Right lobe of liver (tissue), 6 donors: ENCODE data around the gene MAS1. TPM values are rescaled to one million over a fixed set of nuclear protein-coding genes. Genes with fewer than 3 reads are reported as not detected.

Source experiments
- ATAC-seq, 4 donors: fragments of 200-7000 bp; cut with Tn5 transposase; one replicate each; pipeline ENCODE4 v1.9.1; 2020; ENCODE audit warnings: mild to moderate bottlenecking in 4 of 4, moderate library complexity in 4 of 4
- DNase-seq, 3 donors: peaks; one replicate each; pipeline ENCODE4 v3.0.0-alpha.2; 2020
- H3K27ac ChIP-seq, 3 donors: fragments of 200-600 bp; one replicate each; pipeline ENCODE4 v1.8.0; 2022
- H3K27me3 ChIP-seq, 2 donors: fragments of 200-600 bp; one replicate each; pipeline ENCODE4 v1.8.0; 2022
- H3K36me3 ChIP-seq, 4 donors: fragments of 200-600 bp; sonication (generic) in 1 of 4; one replicate each; pipeline versions ENCODE4 v1.5.1 to v1.8.0; 2017 to 2022; ENCODE audit warnings: control low read depth in 1 of 4
- H3K4me1 ChIP-seq, 4 donors: fragments of 200-600 bp; sonication (generic) in 1 of 4; one replicate each; pipeline versions ENCODE4 v1.5.1 to v1.8.0; 2017 to 2022; ENCODE audit warnings: control low read depth in 1 of 4
- H3K4me3 ChIP-seq, 3 donors: fragments of 200-600 bp; one replicate each; pipeline ENCODE4 v1.8.0; 2022
- H3K9me3 ChIP-seq, 4 donors: fragments of 200-600 bp; sonication (generic) in 1 of 4; one replicate each; pipeline versions ENCODE4 v1.5.1 to v1.8.0; 2017 to 2022; ENCODE audit warnings: control low read depth in 1 of 4
- POLR2A ChIP-seq: fragments of 450-650 bp; IDR thresholded peaks from one replicate; pipeline ENCODE4 v1.6.1; 2017; ENCODE audit warnings: antibody characterized with exemption, mild to moderate bottlenecking
- WGBS: methylation state at CpG from one replicate; pipeline ENCODE4 v1.1.6; 2018; ENCODE audit warnings: low coverage, low lambda C conversion rate; ENCODE audit not compliant: insufficient coverage; ENCODE audit errors: missing lambda C conversion rate; 5-methylcytosine and 5-hydroxymethylcytosine counted together
- intact Hi-C, 2 donors: fragments of 100-400 bp; cut with DNase I; formaldehyde crosslinking; loops; one replicate each; pipeline versions ENCODE4 v1.11.2 to v1.14.1; 2022
- total RNA-seq, 6 experiments: library from RNA; depleted of rRNA in 2 of 6; stranded (reverse); fragments of >200 nt in 2 of 6; fragmentation: NEBNext Ultra II Directional in 3 of 6; extraction: Animal tissue kit (Norgen Biotek cat#: 25700) in 3 of 6; gene quantifications; one replicate each; pipeline versions ENCODE4 v1.1.0 to v1.2.4, GENCODE V29; 2016 to 2023
- TF ChIP-seq, protein P1 (sequence below), 4 donors: fragments of 200-600 bp in 3 of 4; fragments of 450-650 bp in 1 of 4; IDR thresholded peaks; one replicate each; pipeline versions ENCODE4 v1.5.1 to v1.8.0; 2016 to 2022; ENCODE audit warnings: antibody characterized with exemption in 4 of 4, mild to moderate bottlenecking in 2 of 4
- donor health status: DM: no; HTN: yes; CAD: no.
- donor health status: DM: no; HTN: no; CAD: no.
- donor health status: DM: no; HTN: no; CAD: no.
- donor health status: DM: no; HTN: yes; CAD: no.
- donor health status: DM: no; HTN: yes; CAD: no.

Gene MAS1
- total RNA-seq, 6 experiments from 2014 or later = not detected

DNA sequence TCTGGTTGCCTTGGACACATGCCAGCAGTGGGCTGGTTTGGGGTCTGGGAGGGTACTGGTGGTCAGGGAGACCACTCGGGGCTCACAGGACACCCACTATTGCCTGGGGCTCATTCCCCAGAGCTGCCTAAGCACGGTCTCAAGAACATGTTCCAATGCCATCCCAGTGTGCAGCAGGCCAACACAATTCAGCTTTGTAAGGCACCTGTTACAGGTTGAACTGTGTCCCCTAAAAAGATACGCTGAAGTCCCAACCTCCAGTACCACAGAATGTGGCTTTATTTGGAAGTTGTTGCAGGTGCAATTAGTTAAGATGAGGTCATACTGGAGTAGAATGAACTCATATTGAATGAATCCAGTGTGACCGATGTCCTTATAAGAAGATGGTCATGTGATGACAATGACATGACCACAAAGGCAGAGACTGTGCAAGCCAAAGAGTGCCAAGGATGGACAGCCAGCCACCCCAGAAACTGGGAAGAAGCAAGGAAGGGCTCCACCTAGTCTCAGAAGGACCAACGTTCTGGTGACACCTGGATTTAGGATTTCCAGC lies 13.5 kb upstream of the MAS1 start:
- Histone ChIP-seq H3K9me3 (no peaks in the 10 kb centered on the region), H3K4me3 (no peak overlapping the region), H3K36me3 (no peaks in the 10 kb centered on the region), H3K4me1 (no peaks in the 10 kb centered on the region), H3K27me3 (no peaks in the 10 kb centered on the region), H3K27ac (no peak overlapping the region)
- no peak for TF ChIP-seq POLR2A
- TF ChIP-seq, protein P1, sequence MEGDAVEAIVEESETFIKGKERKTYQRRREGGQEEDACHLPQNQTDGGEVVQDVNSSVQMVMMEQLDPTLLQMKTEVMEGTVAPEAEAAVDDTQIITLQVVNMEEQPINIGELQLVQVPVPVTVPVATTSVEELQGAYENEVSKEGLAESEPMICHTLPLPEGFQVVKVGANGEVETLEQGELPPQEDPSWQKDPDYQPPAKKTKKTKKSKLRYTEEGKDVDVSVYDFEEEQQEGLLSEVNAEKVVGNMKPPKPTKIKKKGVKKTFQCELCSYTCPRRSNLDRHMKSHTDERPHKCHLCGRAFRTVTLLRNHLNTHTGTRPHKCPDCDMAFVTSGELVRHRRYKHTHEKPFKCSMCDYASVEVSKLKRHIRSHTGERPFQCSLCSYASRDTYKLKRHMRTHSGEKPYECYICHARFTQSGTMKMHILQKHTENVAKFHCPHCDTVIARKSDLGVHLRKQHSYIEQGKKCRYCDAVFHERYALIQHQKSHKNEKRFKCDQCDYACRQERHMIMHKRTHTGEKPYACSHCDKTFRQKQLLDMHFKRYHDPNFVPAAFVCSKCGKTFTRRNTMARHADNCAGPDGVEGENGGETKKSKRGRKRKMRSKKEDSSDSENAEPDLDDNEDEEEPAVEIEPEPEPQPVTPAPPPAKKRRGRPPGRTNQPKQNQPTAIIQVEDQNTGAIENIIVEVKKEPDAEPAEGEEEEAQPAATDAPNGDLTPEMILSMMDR (IDR thresholded peaks at IDR 0.05) = no peak
- no peak for DNase-seq
- ATAC-seq = no peak
- WGBS = 71% methylated on average over 5 of the region's 5 CpGs
- intact Hi-C loops = no loop called here

DNA sequence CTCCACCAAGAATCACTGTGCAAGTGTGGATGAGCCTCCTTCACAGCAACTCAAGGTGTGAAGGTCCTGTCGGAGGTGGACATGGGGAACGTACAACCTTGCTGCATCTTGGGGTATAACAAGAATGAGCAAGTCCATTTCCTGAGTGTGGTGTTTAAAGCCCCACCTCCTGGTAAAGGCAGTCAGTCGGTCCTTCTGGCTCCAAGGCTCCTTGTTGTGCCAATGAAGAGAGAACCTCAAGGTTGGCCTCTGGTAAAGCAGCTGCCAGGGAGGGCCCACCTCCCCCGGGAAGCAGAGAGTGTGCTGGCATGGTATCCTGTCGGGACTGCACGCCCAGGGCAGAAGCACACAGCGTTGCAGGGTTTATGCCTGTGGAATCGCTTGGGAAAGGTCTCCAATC lies 12.4 kb upstream of the MAS1 start:
- no peak overlapping the region for H3K4me3 ChIP-seq
- no peaks in the 10 kb centered on the region for H3K9me3 ChIP-seq
- no peak overlapping the region for H3K27ac ChIP-seq
- TF ChIP-seq, protein P1 (IDR thresholded peaks at IDR 0.05) = no peak
- no peak for TF ChIP-seq POLR2A
- no peaks in the 10 kb centered on the region for H3K36me3 ChIP-seq
- intact Hi-C loops = no loop called here
- no peaks in the 10 kb centered on the region for H3K27me3 ChIP-seq
- 80% methylated on average over 2 of the region's 8 CpGs for WGBS
- no peaks in the 10 kb centered on the region for H3K4me1 ChIP-seq
- ATAC-seq = no peak
- DNase-seq = no peak

DNA sequence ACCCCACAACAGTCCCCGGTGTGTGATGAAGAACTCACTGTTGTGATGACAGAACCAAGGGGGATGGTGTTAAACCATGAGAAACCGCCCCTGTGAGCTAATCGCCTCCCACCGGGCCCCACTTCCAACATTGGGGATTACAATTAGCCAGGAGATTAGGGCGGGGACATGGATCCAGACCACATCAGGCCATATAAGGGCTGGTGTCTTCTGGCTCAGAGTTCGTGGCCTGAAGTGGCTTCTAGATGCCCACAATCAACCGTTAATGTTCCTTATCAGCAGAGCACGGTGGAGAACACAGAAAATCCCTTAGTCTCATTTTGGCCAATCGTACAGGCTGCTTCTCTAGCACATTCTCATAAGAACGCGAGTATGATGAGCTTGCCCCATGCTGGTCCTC lies 10.9 kb upstream of the MAS1 start:
- no peak for TF ChIP-seq POLR2A
- TF ChIP-seq, protein P1 (IDR thresholded peaks at IDR 0.05) = no peak
- H3K9me3 ChIP-seq = no peaks in the 10 kb centered on the region
- H3K27me3 ChIP-seq = no peaks in the 10 kb centered on the region
- no peak for ATAC-seq
- no peaks in the 10 kb centered on the region for H3K4me1 ChIP-seq
- H3K27ac ChIP-seq = no peak overlapping the region
- intact Hi-C loops = no loop called here
- no peaks in the 10 kb centered on the region for H3K36me3 ChIP-seq
- 64% methylated on average over 2 of the region's 11 CpGs for WGBS
- H3K4me3 ChIP-seq = no peak overlapping the region
- DNase-seq = no peak

DNA sequence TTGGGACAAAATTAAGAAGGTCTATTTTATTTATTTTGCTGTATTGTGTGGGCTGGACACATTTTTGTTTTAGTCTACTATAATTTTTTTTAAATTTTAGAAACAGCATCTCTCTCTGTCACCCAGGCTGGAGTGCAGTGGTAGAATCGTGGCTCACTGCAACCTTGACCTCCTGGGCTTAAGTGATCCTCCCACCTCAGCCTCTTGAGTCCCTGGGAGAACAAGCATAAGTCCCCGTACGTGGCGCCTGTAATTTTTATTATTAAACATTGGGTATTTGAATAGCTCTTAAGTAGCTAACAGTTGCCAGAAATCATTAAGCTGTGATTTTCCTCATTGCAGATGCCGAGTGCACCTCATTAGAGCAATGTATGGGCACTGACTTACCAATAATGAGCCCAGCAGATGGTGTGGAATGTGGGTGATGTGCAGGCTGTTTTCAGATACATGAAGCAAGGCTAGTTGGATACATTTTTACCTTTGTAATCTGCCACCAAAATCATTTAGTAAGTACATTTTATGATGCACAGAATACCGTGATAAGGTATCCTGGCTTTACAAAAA lies 10.3 kb upstream of the MAS1 start:
- intact Hi-C loops = no loop called here
- DNase-seq (no peak), ATAC-seq (no peak)
- no peaks in the 10 kb centered on the region for H3K9me3 ChIP-seq
- no peaks in the 10 kb centered on the region for H3K36me3 ChIP-seq
- WGBS = 72% methylated on average over 6 of the region's 6 CpGs
- no peak for TF ChIP-seq POLR2A
- TF ChIP-seq, protein P1 (IDR thresholded peaks at IDR 0.05) = no peak
- H3K4me1 ChIP-seq = no peaks in the 10 kb centered on the region
- H3K4me3 ChIP-seq = no peak overlapping the region
- H3K27ac ChIP-seq = no peak overlapping the region
- no peaks in the 10 kb centered on the region for H3K27me3 ChIP-seq
